HEK293 (cell line): ENCODE data around the gene MAPKAPK5.
"Not testable (repeated sequence)": the region's sequence is repeated elsewhere in the genome, so short reads cannot be mapped to it uniquely, and the experiment has no call there.

Source experiments
- CTCF ChIA-PET: fragments of 350-600 bp; formaldehyde crosslinking; extraction: SDS; loops from one replicate; lab custom pipeline; 2021; ENCODE audit warnings: antibody characterized with exemption; lab: Yijun Ruan, JAX
- POLR2A ChIA-PET: fragments of 300-600 bp; formaldehyde crosslinking; extraction: SDS; loops from one replicate; lab custom pipeline; 2020; ENCODE audit warnings: antibody characterized with exemption, inconsistent platforms; lab: Yijun Ruan, JAX
- H3K27ac ChIP-seq: fragments of 200-500 bp; sonication (Bioruptor generic); 2 replicates; pipeline ENCODE4 v1.5.1; 2014; ENCODE audit warnings: low read depth, low read length, control low read depth, inconsistent platforms; ENCODE audit errors: extremely low read depth
- H3K36me3 ChIP-seq, 2 experiments: fragments of 200-500 bp in 1 of 2; sonication (Bioruptor generic) in 1 of 2; 1 replicate in 1 of 2; 2 replicates in 1 of 2; pipeline ENCODE4 v1.5.1; 2014 to 2017; ENCODE audit warnings: inconsistent platforms in 2 of 2, low read length in 2 of 2; ENCODE audit not compliant: control insufficient read depth in 2 of 2, insufficient read depth in 1 of 2
- H3K4me1 ChIP-seq: fragments of 200-500 bp; sonication (Bioruptor generic); 2 replicates; pipeline ENCODE4 v1.5.1; 2014; ENCODE audit warnings: mild to moderate bottlenecking, low read length, inconsistent platforms; ENCODE audit not compliant: control insufficient read depth, insufficient read depth
- H3K4me3 ChIP-seq: 2 replicates; pipeline ENCODE4 v1.5.1; 2011; ENCODE audit warnings: low read depth, mild to moderate bottlenecking, control low read depth, low read length, moderate library complexity
- H3K9me3 ChIP-seq: fragments of 200-500 bp; sonication (Bioruptor generic); 2 replicates; pipeline ENCODE4 v1.5.1; 2014; ENCODE audit warnings: low read depth, low read length, inconsistent platforms; ENCODE audit not compliant: control insufficient read depth, insufficient read depth
- KLF1 ChIP-seq: fragments of 450-650 bp; formaldehyde crosslinking; IDR thresholded peaks from 2 replicates; pipeline ENCODE4 v1.5.1; 2016; ENCODE audit warnings: missing biosample characterization, missing genetic modification characterization
- SCRT2 ChIP-seq: fragments of 450-650 bp; formaldehyde crosslinking; IDR thresholded peaks from 2 replicates; pipeline ENCODE4 v1.5.1; 2016; ENCODE audit warnings: missing biosample characterization, missing genetic modification characterization
- SETDB1 ChIP-seq: IDR thresholded peaks from one replicate; pipeline ENCODE4 v1.6.1; 2017; ENCODE audit warnings: mild to moderate bottlenecking, low read length, moderate library complexity, mixed read lengths; ENCODE audit not compliant: insufficient read length
- ZNF112 ChIP-seq: fragments of 450-650 bp; formaldehyde crosslinking; IDR thresholded peaks from 2 replicates; pipeline ENCODE4 v1.5.0; 2017; ENCODE audit warnings: missing biosample characterization, missing genetic modification characterization
- ZNF184 ChIP-seq: fragments of 450-650 bp; IDR thresholded peaks from 2 replicates; pipeline ENCODE4 v1.5.1; 2018; ENCODE audit warnings: missing biosample characterization, mild to moderate bottlenecking, missing genetic modification characterization
- ZNF19 ChIP-seq: fragments of 450-650 bp; formaldehyde crosslinking; IDR thresholded peaks from 2 replicates; pipeline ENCODE4; 2016; ENCODE audit warnings: missing biosample characterization, missing genetic modification characterization, low read depth
- ZNF292 ChIP-seq: fragments of 450-650 bp; formaldehyde crosslinking; IDR thresholded peaks from 2 replicates; pipeline ENCODE4 v1.5.1; 2016; ENCODE audit warnings: low read depth, missing biosample characterization, missing genetic modification characterization, borderline replicate concordance
- ZNF311 ChIP-seq: fragments of 450-650 bp; formaldehyde crosslinking; IDR thresholded peaks from 2 replicates; pipeline ENCODE4 v1.5.1; 2017; ENCODE audit warnings: missing biosample characterization, missing genetic modification characterization, borderline replicate concordance
- ZNF501 ChIP-seq: fragments of 450-650 bp; formaldehyde crosslinking; IDR thresholded peaks from 2 replicates; pipeline ENCODE4 v1.5.1; 2016; ENCODE audit warnings: missing biosample characterization, missing genetic modification characterization
- ZSCAN30 ChIP-seq: fragments of 450-650 bp; IDR thresholded peaks from 2 replicates; pipeline ENCODE4 v1.5.1; 2018; ENCODE audit warnings: missing biosample characterization, mild to moderate bottlenecking, missing genetic modification characterization, moderate library complexity
- TF ChIP-seq, protein P1 (sequence below): fragments of 450-650 bp; formaldehyde crosslinking; IDR thresholded peaks from 2 replicates; pipeline ENCODE4 v1.5.1; 2016; ENCODE audit warnings: missing biosample characterization, missing genetic modification characterization, borderline replicate concordance

Gene MAPKAPK5

DNA sequence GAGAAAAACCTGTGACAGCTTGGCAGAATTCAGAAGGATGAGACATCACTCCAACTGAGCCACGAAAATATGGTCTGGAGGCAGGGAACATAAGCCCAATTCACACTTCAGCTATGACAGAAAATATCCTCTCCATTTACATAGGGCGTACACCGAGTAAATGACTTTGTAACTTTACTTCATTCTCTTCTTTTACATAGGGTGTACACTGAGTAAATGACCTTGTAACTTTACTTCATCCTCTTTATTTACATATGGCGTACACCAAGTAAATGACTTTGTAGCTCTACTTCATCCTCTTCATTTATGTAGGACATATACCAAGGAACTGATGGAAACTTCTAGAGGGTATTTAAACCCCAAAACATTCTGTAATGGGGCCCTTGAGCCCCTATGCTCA, 14.1 kb upstream of the MAPKAPK5 start:
- no peak overlapping the region for H3K4me3 ChIP-seq
- ChIA-PET CTCF (interaction anchor here (0.7 kb wide), 1 partner anchor 15 kb away, joined by 3 read pairs; no protein-coding TSS in a partner anchor), POLR2A (no interaction called here)
- TF ChIP-seq ZNF311 (tag by site-specific recombination), result no peak
- peak; percentile 70 for TF ChIP-seq SETDB1
- H3K27ac ChIP-seq, result no peak overlapping the region
- H3K9me3 ChIP-seq, result no peaks in the 10 kb centered on the region
- no peaks in the 10 kb centered on the region for H3K4me1 ChIP-seq
- H3K36me3 ChIP-seq, result no peaks in the 10 kb centered on the region

- H3K9me3 ChIP-seq, result no peaks in the 10 kb centered on the region
- ChIA-PET POLR2A (no interaction called here), CTCF (interaction anchor here (0.7 kb wide), 1 partner anchor 16 kb away, joined by 3 read pairs; no protein-coding TSS in a partner anchor)
- H3K4me1 ChIP-seq, result no peaks in the 10 kb centered on the region
- no peaks in the 10 kb centered on the region for H3K36me3 ChIP-seq
- no peak for TF ChIP-seq ZNF292 (tag by site-specific recombination)
- TF ChIP-seq, protein P1, sequence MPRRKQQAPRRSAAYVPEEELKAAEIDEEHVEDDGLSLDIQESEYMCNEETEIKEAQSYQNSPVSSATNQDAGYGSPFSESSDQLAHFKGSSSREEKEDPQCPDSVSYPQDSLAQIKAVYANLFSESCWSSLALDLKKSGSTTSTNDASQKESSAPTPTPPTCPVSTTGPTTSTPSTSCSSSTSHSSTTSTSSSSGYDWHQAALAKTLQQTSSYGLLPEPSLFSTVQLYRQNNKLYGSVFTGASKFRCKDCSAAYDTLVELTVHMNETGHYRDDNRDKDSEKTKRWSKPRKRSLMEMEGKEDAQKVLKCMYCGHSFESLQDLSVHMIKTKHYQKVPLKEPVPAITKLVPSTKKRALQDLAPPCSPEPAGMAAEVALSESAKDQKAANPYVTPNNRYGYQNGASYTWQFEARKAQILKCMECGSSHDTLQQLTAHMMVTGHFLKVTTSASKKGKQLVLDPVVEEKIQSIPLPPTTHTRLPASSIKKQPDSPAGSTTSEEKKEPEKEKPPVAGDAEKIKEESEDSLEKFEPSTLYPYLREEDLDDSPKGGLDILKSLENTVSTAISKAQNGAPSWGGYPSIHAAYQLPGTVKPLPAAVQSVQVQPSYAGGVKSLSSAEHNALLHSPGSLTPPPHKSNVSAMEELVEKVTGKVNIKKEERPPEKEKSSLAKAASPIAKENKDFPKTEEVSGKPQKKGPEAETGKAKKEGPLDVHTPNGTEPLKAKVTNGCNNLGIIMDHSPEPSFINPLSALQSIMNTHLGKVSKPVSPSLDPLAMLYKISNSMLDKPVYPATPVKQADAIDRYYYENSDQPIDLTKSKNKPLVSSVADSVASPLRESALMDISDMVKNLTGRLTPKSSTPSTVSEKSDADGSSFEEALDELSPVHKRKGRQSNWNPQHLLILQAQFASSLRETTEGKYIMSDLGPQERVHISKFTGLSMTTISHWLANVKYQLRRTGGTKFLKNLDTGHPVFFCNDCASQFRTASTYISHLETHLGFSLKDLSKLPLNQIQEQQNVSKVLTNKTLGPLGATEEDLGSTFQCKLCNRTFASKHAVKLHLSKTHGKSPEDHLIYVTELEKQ (tag by site-specific recombination), result no peak
- TF ChIP-seq ZSCAN30 (tag by site-specific recombination), result no peak
- no peak for TF ChIP-seq ZNF112 (tag by site-specific recombination)
- no peak for TF ChIP-seq ZNF19 (tag by site-specific recombination)
- TF ChIP-seq ZNF501 (tag by site-specific recombination), result no peak
- no peak overlapping the region for H3K27ac ChIP-seq
- no peak overlapping the region for H3K4me3 ChIP-seq
These were observed 13.6 kb upstream of the MAPKAPK5 start for GRCh38 chr12:111828338-111828979.

DNA sequence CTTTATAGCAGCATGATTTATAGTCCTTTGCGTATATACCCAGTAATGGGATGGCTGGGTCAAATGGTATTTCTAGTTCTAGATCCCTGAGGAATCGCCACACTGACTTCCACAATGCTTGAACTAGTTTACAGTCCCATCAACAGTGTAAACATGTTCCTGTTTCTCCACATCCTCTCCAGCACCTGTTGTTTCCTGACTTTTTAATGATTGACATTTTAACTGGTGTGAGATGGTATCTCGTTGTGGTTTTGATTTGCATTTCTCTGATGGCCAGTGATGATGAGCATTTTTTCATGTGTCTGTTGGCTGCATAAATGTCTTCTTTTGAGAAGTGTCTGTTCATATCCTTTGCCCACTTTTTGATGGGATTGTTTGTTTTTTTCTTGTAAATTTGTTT, 12.4 kb upstream of the MAPKAPK5 start:
- CTCF ChIA-PET, H3K4me1 ChIP-seq, H3K27ac ChIP-seq, H3K9me3 ChIP-seq, POLR2A ChIA-PET, H3K36me3 ChIP-seq, H3K4me3 ChIP-seq: not testable (repeated sequence)
- TF ChIP-seq SCRT2 (tag by site-specific recombination) (peak; percentile 56; the same call in 1 of the 2 replicates), ZNF184 (peak; percentile 64; the same call in 1 of the 2 replicates)

- H3K36me3 ChIP-seq, H3K27ac ChIP-seq, H3K9me3 ChIP-seq, H3K4me3 ChIP-seq, POLR2A ChIA-PET, H3K4me1 ChIP-seq: not testable (repeated sequence)
- TF ChIP-seq KLF1 (tag by site-specific recombination), result peak; percentile 52
- CTCF ChIA-PET, result interaction anchor here (0.7 kb wide), 1 partner anchor 9 kb away, joined by 3 read pairs; no protein-coding TSS in a partner anchor
These were observed 7.2 kb upstream of the MAPKAPK5 start for GRCh38 chr12:111834740-111835386.
